ENCODE data around the gene CSNK1D. TPM values are rescaled to one million over a fixed set of nuclear protein-coding genes. Genes with fewer than 3 reads are reported as not detected.

The CSNK1D gene
- total and polyA plus RNA-seq, 10 of the 15 experiments (the other 5 are each of a cell fraction or from before 2014, with no cell fraction given) = 5.7 to 105 (median 58.1) TPM

GRCh38 chr17:82273327-82274133 is at the start of gene CSNK1D (continued):
- no peak for TF ChIP-seq ZNF217 (IDR thresholded peaks at IDR 0.05)
- TF ChIP-seq EED (IDR thresholded peaks at IDR 0.05; ENCODE audit: low read depth) = 0 out of 2 replicates have a peak, but pooled peaks have one; percentile 24
- no peak for TF ChIP-seq ESRRA (IDR thresholded peaks at IDR 0.05; ENCODE audit: low read length)
- no peak for TF ChIP-seq SREBF1 (IDR thresholded peaks at IDR 0.05; ENCODE audit: low read length)
- peak; percentile 69 for TF ChIP-seq NR2C1 (IDR thresholded peaks at IDR 0.05)
- peak; percentile 95 for TF ChIP-seq YY1 (IDR thresholded peaks at IDR 0.05; ENCODE audit: low read depth, low read length)
- TF ChIP-seq JUNB (IDR thresholded peaks at IDR 0.05) = no peak
- peak; percentile 83; the same call in 1 of the 2 replicates for TF ChIP-seq MXI1 (IDR thresholded peaks at IDR 0.05; ENCODE audit: low read depth, low read length)
- no peak for TF ChIP-seq CHD1 (IDR thresholded peaks at IDR 0.05; ENCODE audit: low read depth, low read length)
- TF ChIP-seq ZNF592 (IDR thresholded peaks at IDR 0.05) = peak; percentile 75
- TF ChIP-seq ZSCAN29 (IDR thresholded peaks at IDR 0.05) = peak; percentile 95
- TF ChIP-seq PAX8 (IDR thresholded peaks at IDR 0.05) = no peak
- TF ChIP-seq STAT3 (IDR thresholded peaks at IDR 0.05; ENCODE audit: low read depth, low read length) = no peak
- no peak for TF ChIP-seq E2F8 (IDR thresholded peaks at IDR 0.05; ENCODE audit: low read depth, partially characterized antibody)
- no peak for TF ChIP-seq USF1 (IDR thresholded peaks at IDR 0.05; ENCODE audit: borderline replicate concordance, extremely low read length, insufficient read depth, low read depth, low read length)
- no peak for TF ChIP-seq RUNX3 (IDR thresholded peaks at IDR 0.05; ENCODE audit: low read length)
- TF ChIP-seq SREBF2 (IDR thresholded peaks at IDR 0.05; ENCODE audit: low read length) = no peak
- no peak for TF ChIP-seq PBX3 (IDR thresholded peaks at IDR 0.05; ENCODE audit: insufficient replicate concordance, low read depth, low read length)
- TF ChIP-seq SPI1 (IDR thresholded peaks at IDR 0.05; ENCODE audit: borderline replicate concordance, insufficient read depth, low read depth, low read length) = peak; percentile 43; the same call in 1 of the 2 replicates
- 0 out of 2 replicates have a peak, but pooled peaks have one; percentile 31 for TF ChIP-seq TBL1XR1 (IDR thresholded peaks at IDR 0.05; ENCODE audit: low read depth, low read length)

All from GM12878 (cell line).